ENCODE measurements around the gene MBNL1. TPM values are rescaled to one million over a fixed set of nuclear protein-coding genes. Genes with fewer than 3 reads are reported as not detected.

Gene MBNL1
- total and polyA plus RNA-seq, 2 donors (not counting 3 experiments of a cell fraction or from before 2014, with no cell fraction given), result 179 to 362 TPM

GRCh38 chr3:152260026-152260425, 8.7 kb upstream of the MBNL1 start:
- Histone ChIP-seq H3K4me3 (replicated peaks in 1 of 3; ENCODE audit: insufficient read depth in 1 of 3, low read depth in 1 of 3, low read length in 3 of 3) (no peak overlapping the region), H3K4me2 (ENCODE audit: insufficient read depth, low read length) (no peak overlapping the region), H3K36me3 (ENCODE audit: control insufficient read depth in 2 of 2, extremely low read depth in 1 of 2, insufficient read depth in 2 of 2, low read length in 2 of 2) (no peaks in the 10 kb centered on the region), H4K20me1 (replicated peaks; ENCODE audit: control insufficient read depth, extremely low read depth, insufficient read depth, low read length) (no peaks in the 10 kb centered on the region), H3K9me3 (replicated peaks; ENCODE audit: control insufficient read depth, insufficient read depth, low read length) (no peaks in the 10 kb centered on the region), H3K9ac (replicated peaks; ENCODE audit: extremely low read depth, insufficient read depth, low read length) (no peak overlapping the region), H3K4me1 (ENCODE audit: control insufficient read depth, extremely low read depth, insufficient read depth, low read length) (peaks cover 4% of the 10 kb centered on the region), H3K27ac (ENCODE audit: insufficient read depth, low read depth, low read length) (no peak overlapping the region), H2AFZ (ENCODE audit: low read depth, low read length) (no peak overlapping the region), H3K79me2 (ENCODE audit: control insufficient read depth, insufficient read depth, low read length) (no peaks in the 10 kb centered on the region), H3K9me1 (replicated peaks; ENCODE audit: control insufficient read depth, extremely low read depth, insufficient read depth, low read length) (no peaks in the 10 kb centered on the region), H3K27me3 (ENCODE audit: control insufficient read depth in 2 of 2, insufficient read depth in 2 of 2, low read length in 2 of 2) (no peaks in the 10 kb centered on the region)
- BruUV-seq (replicated peaks), result no TSS peak
- ChIA-PET POLR2A (no interaction called here), CTCF (interaction anchor here (1.0 kb wide), 1 partner anchor 14 kb away, joined by 3 read pairs; no protein-coding TSS in a partner anchor)
- TF ChIP-seq POLR2A (IDR thresholded peaks at IDR 0.05; ENCODE audit: low read depth, low read length) (no peak), FOS (IDR thresholded peaks at IDR 0.05; ENCODE audit: borderline replicate concordance, insufficient read depth, low read length) (no peak), EZH2 (IDR thresholded peaks at IDR 0.05; ENCODE audit: borderline replicate concordance, low read depth, low read length, severe bottlenecking) (no peak), POLR2AphosphoS5 (IDR thresholded peaks at IDR 0.05; ENCODE audit: insufficient read depth, low read depth, low read length) (no peak), JUN (IDR thresholded peaks at IDR 0.05; ENCODE audit: borderline replicate concordance, insufficient read depth, insufficient read length, low read depth) (no peak), MAX (IDR thresholded peaks at IDR 0.05; ENCODE audit: insufficient read depth, insufficient read length) (no peak), CTCF (IDR thresholded peaks at IDR 0.05; ENCODE audit: extremely low read depth in 1 of 2, insufficient read depth in 1 of 2, low read depth in 1 of 2, low read length in 2 of 2) (no peak), MYC (IDR thresholded peaks at IDR 0.05; ENCODE audit: low read depth, low read length) (no peak)
- FAIRE-seq, result no peak
- dilution Hi-C loops (cut with MboI; ENCODE audit: extremely low pct_ligation_motif_present, low sequenced_read_pairs), result no loop called here
- intact Hi-C loops (cut with micrococcal nuclease), result no loop called here
- no peak for DNase-seq (ENCODE audit: low read depth, low spot score)
